ENCODE results near the gene CSTF1.

DNA sequence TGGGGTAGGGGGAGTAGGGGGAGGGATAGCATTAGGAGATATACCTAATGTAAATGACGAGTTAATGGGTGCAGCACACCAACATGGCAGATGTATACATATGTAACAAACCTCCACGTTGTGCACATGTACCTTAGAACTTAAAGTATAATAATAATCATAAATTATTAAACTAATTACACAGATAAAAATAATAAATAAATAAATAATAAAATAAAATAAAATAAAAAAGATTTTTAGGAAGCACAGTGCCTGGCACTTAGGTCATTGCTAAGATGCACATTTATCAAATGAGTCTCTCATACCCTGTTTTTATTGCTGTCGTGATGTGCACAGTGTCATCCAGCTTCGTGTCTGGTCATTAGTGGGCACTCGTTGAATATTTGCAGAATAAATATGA is 57.0 kb downstream of the CSTF1 start:
- TF ChIP-seq CTCF (IDR thresholded peaks at IDR 0.05) (no peak), POLR2A (IDR thresholded peaks at IDR 0.05) (no peak)

Measured in Peyer's patch (tissue), 4 donors.